Neural cell (in vitro differentiated cells): ENCODE data around the gene KRTAP10-7. TPM values are rescaled to one million over a fixed set of nuclear protein-coding genes. Genes with fewer than 3 reads are reported as not detected.

ENCODE experiments used
- H2AFZ ChIP-seq: fragments of 200-600, 300-800 bp; sonication (generic), shearing (Covaris generic); 2 replicates; pipeline ENCODE4 v1.6.0; 2014; ENCODE audit warnings: low read depth, mild to moderate bottlenecking, antibody characterized with exemption, low read length, moderate library complexity
- H3F3A ChIP-seq: fragments of 200-600 bp; shearing (Covaris generic); 2 replicates; pipeline ENCODE4 v1.6.1; 2016; ENCODE audit warnings: mild to moderate bottlenecking, moderate library complexity, mixed read lengths, antibody characterized with exemption, low read length; ENCODE audit not compliant: insufficient read depth, poor library complexity, severe bottlenecking
- H3K27ac ChIP-seq: fragments of 200-600, 300-800 bp; sonication (generic), shearing (Covaris generic); 2 replicates; pipeline ENCODE4 v1.5.1; 2014; ENCODE audit warnings: mild to moderate bottlenecking, low read length, moderate library complexity
- H3K27me3 ChIP-seq: fragments of 300-800, 200-600 bp; sonication (generic), shearing (Covaris generic); 2 replicates; pipeline ENCODE4 v1.6.0; 2014; ENCODE audit warnings: mild to moderate bottlenecking, low read depth, low read length, moderate library complexity; ENCODE audit not compliant: insufficient read depth
- H3K36me3 ChIP-seq: fragments of 300-800, 200-600 bp; sonication (generic), shearing (Covaris generic); 2 replicates; pipeline ENCODE4 v1.5.1; 2014; ENCODE audit warnings: mild to moderate bottlenecking, antibody characterized with exemption, low read length, moderate library complexity; ENCODE audit not compliant: insufficient read depth
- H3K4me2 ChIP-seq: fragments of 300-800, 200-600 bp; sonication (generic), shearing (Covaris generic); 2 replicates; pipeline ENCODE4 v1.6.0; 2014; ENCODE audit warnings: mild to moderate bottlenecking, low read length
- H3K4me3 ChIP-seq: fragments of 300-800, 200-600 bp; sonication (generic), shearing (Covaris generic); 2 replicates; pipeline ENCODE4 v1.5.1; 2014; ENCODE audit warnings: mild to moderate bottlenecking, low read length, moderate library complexity
- H3K79me2 ChIP-seq: fragments of 200-600 bp; shearing (Covaris generic); replicated peaks from 2 replicates; pipeline ENCODE4 v1.6.0; 2014; ENCODE audit warnings: mild to moderate bottlenecking, low read length, moderate library complexity; ENCODE audit not compliant: insufficient read depth
- H3K9ac ChIP-seq: fragments of 300-800, 200-600 bp; sonication (generic), shearing (Covaris generic); 2 replicates; pipeline ENCODE4 v1.6.1; 2016; ENCODE audit warnings: mild to moderate bottlenecking, low read length, mixed read lengths
- H3K9me2 ChIP-seq: fragments of 200-600 bp; shearing (Covaris generic); 2 replicates; pipeline ENCODE4 v1.6.1; 2016; ENCODE audit warnings: mild to moderate bottlenecking, low read length, mixed read lengths; ENCODE audit not compliant: insufficient read depth
- H3K9me3 ChIP-seq: fragments of 200-600, 300-800 bp; sonication (generic), shearing (Covaris generic); 2 replicates; pipeline ENCODE4 v1.6.1; 2016; ENCODE audit warnings: mild to moderate bottlenecking, mixed run types, low read length, moderate library complexity, mixed read lengths
- H4K20me1 ChIP-seq: fragments of 200-600 bp; shearing (Covaris generic); 2 replicates; pipeline ENCODE4 v1.6.1; 2016; ENCODE audit warnings: mild to moderate bottlenecking, mixed run types; ENCODE audit not compliant: insufficient read depth
- EP300 ChIP-seq: fragments of 450-650 bp; conservative IDR thresholded peaks from 2 replicates; pipeline ENCODE4 v1.6.1; 2014; ENCODE audit warnings: antibody characterized with exemption, mild to moderate bottlenecking, moderate library complexity; ENCODE audit not compliant: poor library complexity, severe bottlenecking
- EZH2 ChIP-seq: fragments of 200-600, 300-800 bp; shearing (Covaris generic), sonication (generic); IDR thresholded peaks from 2 replicates; pipeline ENCODE4 v1.6.1; 2014; ENCODE audit warnings: antibody characterized with exemption, low read length, borderline replicate concordance, mild to moderate bottlenecking; ENCODE audit not compliant: insufficient read depth, poor library complexity, severe bottlenecking
- MXI1 ChIP-seq: fragments of 450-650 bp; conservative IDR thresholded peaks from 2 replicates; pipeline ENCODE4 v1.6.1; 2014; ENCODE audit warnings: antibody characterized with exemption, mild to moderate bottlenecking; ENCODE audit not compliant: poor library complexity, severe bottlenecking
- POLR2AphosphoS5 ChIP-seq: IDR thresholded peaks from 2 replicates; pipeline ENCODE4 v1.6.1; 2012
- RAD21 ChIP-seq: fragments of 450-650 bp; conservative IDR thresholded peaks from 2 replicates; pipeline ENCODE4 v1.6.1; 2014; ENCODE audit warnings: antibody characterized with exemption, mild to moderate bottlenecking, moderate library complexity
- SMC3 ChIP-seq: fragments of 450-650 bp; conservative IDR thresholded peaks from 2 replicates; pipeline ENCODE4 v1.6.1; 2014; ENCODE audit warnings: antibody characterized with exemption, mild to moderate bottlenecking, moderate library complexity; ENCODE audit not compliant: poor library complexity
- TAF1 ChIP-seq: IDR thresholded peaks from 2 replicates; pipeline ENCODE4 v1.6.1; 2012; ENCODE audit warnings: low read depth
- polyA plus RNA-seq: library from polyadenylated mRNA; depleted of rRNA; stranded (reverse); fragments of >200 nt; gene quantifications from 2 replicates; pipeline ENCODE4 v1.2.3, GENCODE V29; 2014
- TF ChIP-seq, protein P1 (sequence below): fragments of 450-650 bp; IDR thresholded peaks from 2 replicates; pipeline ENCODE4 v1.5.1; 2014; ENCODE audit warnings: antibody characterized with exemption, mild to moderate bottlenecking, moderate library complexity; ENCODE audit not compliant: poor library complexity, severe bottlenecking
- TF ChIP-seq, protein P2 (sequence below): IDR thresholded peaks from 2 replicates; pipeline ENCODE4 v1.6.1; 2012; ENCODE audit warnings: borderline replicate concordance

The KRTAP10-7 gene
- polyA plus RNA-seq, 1 donor from 2014 or later, result not detected

DNA sequence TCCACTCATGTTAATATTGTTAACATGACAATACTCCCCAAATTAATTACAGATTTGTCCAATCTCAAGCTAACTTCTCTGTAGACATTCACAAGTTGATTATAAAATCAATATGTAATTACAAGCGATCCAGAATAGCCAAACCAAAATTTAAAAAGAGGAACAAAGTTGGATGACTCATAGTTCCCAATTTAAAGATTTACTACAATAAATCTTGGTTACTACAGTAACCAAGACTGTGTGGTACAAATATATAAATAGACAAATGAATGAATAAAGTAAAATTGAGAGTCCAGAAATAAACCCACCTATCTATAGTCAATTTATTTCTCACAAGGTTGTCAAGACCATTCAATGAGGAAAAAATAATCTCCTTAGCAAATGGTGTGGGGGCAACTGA is 34.0 kb upstream of the KRTAP10-7 start:
- H3K36me3 ChIP-seq, result no peaks in the 10 kb centered on the region
- peaks cover 9% of the 10 kb centered on the region for H3K9me3 ChIP-seq
- H4K20me1 ChIP-seq, result no peaks in the 10 kb centered on the region
- H3K4me3 ChIP-seq, result no peak overlapping the region
- H2AFZ ChIP-seq, result no peak overlapping the region
- H3F3A ChIP-seq, result no peaks in the 10 kb centered on the region
- H3K27me3 ChIP-seq, result no peaks in the 10 kb centered on the region
- H3K9me2 ChIP-seq, result no peaks in the 10 kb centered on the region
- H3K79me2 ChIP-seq, result no peaks in the 10 kb centered on the region
- H3K4me2 ChIP-seq, result no peak overlapping the region
- TF ChIP-seq, protein P1, sequence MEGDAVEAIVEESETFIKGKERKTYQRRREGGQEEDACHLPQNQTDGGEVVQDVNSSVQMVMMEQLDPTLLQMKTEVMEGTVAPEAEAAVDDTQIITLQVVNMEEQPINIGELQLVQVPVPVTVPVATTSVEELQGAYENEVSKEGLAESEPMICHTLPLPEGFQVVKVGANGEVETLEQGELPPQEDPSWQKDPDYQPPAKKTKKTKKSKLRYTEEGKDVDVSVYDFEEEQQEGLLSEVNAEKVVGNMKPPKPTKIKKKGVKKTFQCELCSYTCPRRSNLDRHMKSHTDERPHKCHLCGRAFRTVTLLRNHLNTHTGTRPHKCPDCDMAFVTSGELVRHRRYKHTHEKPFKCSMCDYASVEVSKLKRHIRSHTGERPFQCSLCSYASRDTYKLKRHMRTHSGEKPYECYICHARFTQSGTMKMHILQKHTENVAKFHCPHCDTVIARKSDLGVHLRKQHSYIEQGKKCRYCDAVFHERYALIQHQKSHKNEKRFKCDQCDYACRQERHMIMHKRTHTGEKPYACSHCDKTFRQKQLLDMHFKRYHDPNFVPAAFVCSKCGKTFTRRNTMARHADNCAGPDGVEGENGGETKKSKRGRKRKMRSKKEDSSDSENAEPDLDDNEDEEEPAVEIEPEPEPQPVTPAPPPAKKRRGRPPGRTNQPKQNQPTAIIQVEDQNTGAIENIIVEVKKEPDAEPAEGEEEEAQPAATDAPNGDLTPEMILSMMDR, result no peak
- TF ChIP-seq EZH2, result no peak
- no peak for TF ChIP-seq RAD21
- no peak for TF ChIP-seq EP300
- TF ChIP-seq MXI1, result no peak
- TF ChIP-seq SMC3, result no peak
- no peak for TF ChIP-seq TAF1
- no peak for TF ChIP-seq POLR2AphosphoS5
- TF ChIP-seq, protein P2, sequence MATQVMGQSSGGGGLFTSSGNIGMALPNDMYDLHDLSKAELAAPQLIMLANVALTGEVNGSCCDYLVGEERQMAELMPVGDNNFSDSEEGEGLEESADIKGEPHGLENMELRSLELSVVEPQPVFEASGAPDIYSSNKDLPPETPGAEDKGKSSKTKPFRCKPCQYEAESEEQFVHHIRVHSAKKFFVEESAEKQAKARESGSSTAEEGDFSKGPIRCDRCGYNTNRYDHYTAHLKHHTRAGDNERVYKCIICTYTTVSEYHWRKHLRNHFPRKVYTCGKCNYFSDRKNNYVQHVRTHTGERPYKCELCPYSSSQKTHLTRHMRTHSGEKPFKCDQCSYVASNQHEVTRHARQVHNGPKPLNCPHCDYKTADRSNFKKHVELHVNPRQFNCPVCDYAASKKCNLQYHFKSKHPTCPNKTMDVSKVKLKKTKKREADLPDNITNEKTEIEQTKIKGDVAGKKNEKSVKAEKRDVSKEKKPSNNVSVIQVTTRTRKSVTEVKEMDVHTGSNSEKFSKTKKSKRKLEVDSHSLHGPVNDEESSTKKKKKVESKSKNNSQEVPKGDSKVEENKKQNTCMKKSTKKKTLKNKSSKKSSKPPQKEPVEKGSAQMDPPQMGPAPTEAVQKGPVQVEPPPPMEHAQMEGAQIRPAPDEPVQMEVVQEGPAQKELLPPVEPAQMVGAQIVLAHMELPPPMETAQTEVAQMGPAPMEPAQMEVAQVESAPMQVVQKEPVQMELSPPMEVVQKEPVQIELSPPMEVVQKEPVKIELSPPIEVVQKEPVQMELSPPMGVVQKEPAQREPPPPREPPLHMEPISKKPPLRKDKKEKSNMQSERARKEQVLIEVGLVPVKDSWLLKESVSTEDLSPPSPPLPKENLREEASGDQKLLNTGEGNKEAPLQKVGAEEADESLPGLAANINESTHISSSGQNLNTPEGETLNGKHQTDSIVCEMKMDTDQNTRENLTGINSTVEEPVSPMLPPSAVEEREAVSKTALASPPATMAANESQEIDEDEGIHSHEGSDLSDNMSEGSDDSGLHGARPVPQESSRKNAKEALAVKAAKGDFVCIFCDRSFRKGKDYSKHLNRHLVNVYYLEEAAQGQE, result no peak
- no peak overlapping the region for H3K9ac ChIP-seq
- H3K27ac ChIP-seq, result no peak overlapping the region

DNA sequence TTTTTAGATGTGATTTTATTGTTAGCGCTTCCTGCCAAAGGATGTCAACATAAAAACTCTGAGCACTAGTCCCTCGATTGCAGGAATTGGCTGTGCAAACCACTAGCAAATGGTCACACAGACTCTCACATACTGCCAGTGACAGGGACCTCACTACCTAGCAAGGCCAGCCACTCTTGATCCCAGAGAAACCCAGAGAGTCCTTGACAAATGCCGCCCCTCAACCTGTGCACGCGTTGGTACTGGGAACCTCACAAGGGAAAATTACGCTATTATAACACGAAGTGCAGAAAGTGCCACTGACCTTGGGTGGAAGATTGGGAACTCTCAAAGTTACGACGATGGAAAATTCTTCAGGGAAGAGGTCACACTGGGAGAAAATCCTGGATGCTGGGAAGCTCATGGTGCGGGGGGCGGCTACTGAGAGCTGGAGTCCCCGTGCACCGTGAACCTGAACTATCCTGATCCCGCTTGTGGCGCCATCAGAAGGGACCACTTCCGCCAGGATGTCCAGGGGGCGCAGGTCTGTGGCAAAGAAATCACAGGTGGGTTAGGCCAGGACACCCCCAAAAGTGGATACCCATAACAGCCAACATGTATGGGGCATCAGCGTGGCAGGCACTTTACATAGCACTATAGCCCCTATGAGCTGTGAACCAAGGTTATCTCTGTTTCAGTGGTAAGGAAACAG is 32.8 kb upstream of the KRTAP10-7 start:
- Histone ChIP-seq H4K20me1 (no peaks in the 10 kb centered on the region), H3K27me3 (no peaks in the 10 kb centered on the region), H3K9me2 (no peaks in the 10 kb centered on the region), H3K9ac (no peak overlapping the region), H3K4me2 (no peak overlapping the region), H3K79me2 (no peaks in the 10 kb centered on the region), H3F3A (no peaks in the 10 kb centered on the region), H3K27ac (no peak overlapping the region), H3K4me3 (no peak overlapping the region), H2AFZ (no peak overlapping the region), H3K36me3 (no peaks in the 10 kb centered on the region), H3K9me3 (peaks cover 10% of the 10 kb centered on the region)
- TF ChIP-seq MXI1, result no peak
- no peak for TF ChIP-seq EZH2
- TF ChIP-seq, protein P1, result no peak
